SK-N-SH (cell line): ENCODE results near the gene RNF149. TPM values are rescaled to one million over a fixed set of nuclear protein-coding genes. Genes with fewer than 3 reads are reported as not detected.

Source experiments
- CTCF ChIA-PET: fragments of 300-600, 350-600 bp; formaldehyde crosslinking; extraction: SDS; loops from one replicate; lab custom pipeline; 2021; lab: Yijun Ruan, JAX
- POLR2A ChIA-PET: fragments of 350-600 bp; sonication (Branson Sonifier 250); formaldehyde crosslinking; extraction: SDS; loops from one replicate; lab custom pipeline; 2020; ENCODE audit warnings: antibody characterized with exemption, inconsistent platforms; lab: Yijun Ruan, JAX
- DNase-seq: peaks from one replicate; pipeline ENCODE4 v3.0.0; 2012
- H2AFZ ChIP-seq: fragments of 200-600 bp; sonication (generic); 2 replicates; pipeline ENCODE4 v1.8.1; 2016; ENCODE audit warnings: antibody characterized with exemption, mild to moderate bottlenecking, low read depth
- H3F3A ChIP-seq: fragments of 200-600 bp; sonication (generic); replicated peaks from 2 replicates; pipeline ENCODE3; 2016; ENCODE audit warnings: antibody characterized with exemption, mild to moderate bottlenecking; ENCODE audit not compliant: insufficient read depth
- H3K27ac ChIP-seq, 2 experiments: fragments of 200-500 bp in 1 of 2; fragments of 200-600 bp in 1 of 2; sonication (Bioruptor generic) in 1 of 2; sonication (generic), shearing (Covaris generic) in 1 of 2; 2 replicates each; pipeline versions ENCODE4 v1.5.1 to v1.6.1; 2014 to 2016; ENCODE audit warnings: low read depth in 2 of 2, inconsistent platforms in 1 of 2, low read length in 1 of 2, mild to moderate bottlenecking in 1 of 2, mixed read lengths in 1 of 2
- H3K27me3 ChIP-seq: fragments of 200-600 bp; sonication (generic), shearing (Covaris generic); 2 replicates; pipeline ENCODE4 v1.6.1; 2016; ENCODE audit warnings: mixed run types; ENCODE audit not compliant: insufficient read depth
- H3K36me3 ChIP-seq, 2 experiments: fragments of 200-500 bp in 1 of 2; fragments of 200-600 bp in 1 of 2; sonication (Bioruptor generic) in 1 of 2; sonication (generic) in 1 of 2; replicated peaks in 1 of 2; 2 replicates each; pipeline versions ENCODE3 to v1.5.1; 2014 to 2016; ENCODE audit warnings: low read length in 1 of 2, mild to moderate bottlenecking in 1 of 2; ENCODE audit not compliant: insufficient read depth in 2 of 2, control insufficient read depth in 1 of 2
- H3K4me1 ChIP-seq, 2 experiments: fragments of 200-500 bp in 1 of 2; fragments of 200-600 bp in 1 of 2; sonication (Bioruptor generic) in 1 of 2; sonication (generic), shearing (Covaris generic) in 1 of 2; 2 replicates each; pipeline versions ENCODE4 v1.5.1 to v1.6.1; 2014 to 2016; ENCODE audit warnings: low read depth in 1 of 2, low read length in 1 of 2, mixed run types in 1 of 2; ENCODE audit not compliant: insufficient read depth in 2 of 2, control insufficient read depth in 1 of 2
- H3K4me2 ChIP-seq: fragments of 200-600 bp; sonication (generic), shearing (Covaris generic); 2 replicates; pipeline ENCODE4 v1.6.1; 2017; ENCODE audit warnings: mixed run types
- H3K4me3 ChIP-seq, 2 experiments: fragments of 200-500 bp in 1 of 2; fragments of 200-600 bp in 1 of 2; sonication (Bioruptor generic) in 1 of 2; sonication (generic), shearing (Covaris generic) in 1 of 2; 2 replicates each; pipeline versions ENCODE4 v1.5.1 to v1.8.1; 2014 to 2016; ENCODE audit warnings: low read depth in 2 of 2, inconsistent platforms in 1 of 2, low read length in 1 of 2, mild to moderate bottlenecking in 1 of 2, mixed read lengths in 1 of 2, moderate library complexity in 1 of 2
- H3K79me2 ChIP-seq: fragments of 200-600 bp; sonication (generic); 2 replicates; pipeline ENCODE4 v1.8.1; 2017; ENCODE audit warnings: mild to moderate bottlenecking; ENCODE audit not compliant: insufficient read depth
- H3K9ac ChIP-seq: fragments of 200-600 bp; sonication (generic); 2 replicates; pipeline ENCODE4 v1.6.1; 2017; ENCODE audit warnings: mixed run types
- H3K9me2 ChIP-seq: fragments of 200-600 bp; sonication (generic); 2 replicates; pipeline ENCODE4 v1.6.1; 2017; ENCODE audit warnings: mixed run types
- H3K9me3 ChIP-seq: fragments of 200-600 bp; sonication (generic); 2 replicates; pipeline ENCODE4 v1.6.1; 2017; ENCODE audit warnings: mixed run types, mild to moderate bottlenecking, moderate library complexity
- H4K20me1 ChIP-seq: fragments of 200-600 bp; sonication (generic); 2 replicates; pipeline ENCODE4 v1.6.1; 2017; ENCODE audit warnings: mild to moderate bottlenecking, mixed run types; ENCODE audit not compliant: insufficient read depth
- CHD2 ChIP-seq: fragments of 150-350 bp; IDR thresholded peaks from 2 replicates; pipeline ENCODE4 v1.6.1; 2018; ENCODE audit warnings: low read length; ENCODE audit not compliant: partially characterized antibody
- CTCF ChIP-seq: fragments of 200-600 bp; sonication (generic); IDR thresholded peaks from 2 replicates; pipeline ENCODE4 v1.6.1; 2017; ENCODE audit warnings: antibody characterized with exemption, mild to moderate bottlenecking, moderate library complexity
- ELF1 ChIP-seq: IDR thresholded peaks from 2 replicates; pipeline ENCODE4 v1.4.0; 2012
- EP300 ChIP-seq, 2 experiments: IDR thresholded peaks; 2 replicates each; pipeline versions ENCODE4 v1.4.0 to v1.6.1; 2012; ENCODE audit warnings: borderline replicate concordance in 1 of 2, low read depth in 1 of 2, low read length in 1 of 2
- EZH2phosphoT487 ChIP-seq: fragments of 200-600 bp; sonication (generic); IDR thresholded peaks from 2 replicates; pipeline ENCODE4 v1.6.1; 2017; ENCODE audit warnings: low read depth, mixed run types, mild to moderate bottlenecking, antibody characterized with exemption, moderate library complexity, borderline replicate concordance
- FOSL2 ChIP-seq: IDR thresholded peaks from 2 replicates; pipeline ENCODE4 v1.4.0; 2012; ENCODE audit warnings: low read depth, mild to moderate bottlenecking, moderate library complexity, borderline replicate concordance
- FOXM1 ChIP-seq: IDR thresholded peaks from 2 replicates; pipeline ENCODE4 v1.4.0; 2012; ENCODE audit warnings: low read depth, mild to moderate bottlenecking
- GATA2 ChIP-seq: sonication (generic); formaldehyde crosslinking; IDR thresholded peaks from 2 replicates; pipeline ENCODE4 v1.5.0; 2020; ENCODE audit warnings: mild to moderate bottlenecking, missing genetic modification reagents
- IRF3 ChIP-seq: fragments of 150-350 bp; IDR thresholded peaks from 2 replicates; pipeline ENCODE4 v1.6.1; 2016; ENCODE audit warnings: mild to moderate bottlenecking, low read depth, low read length
- NFIC ChIP-seq: IDR thresholded peaks from 2 replicates; pipeline ENCODE4 v1.4.0; 2012; ENCODE audit warnings: borderline replicate concordance
- PBX3 ChIP-seq: IDR thresholded peaks from 2 replicates; pipeline ENCODE4; 2012
- POLR2AphosphoS5 ChIP-seq: IDR thresholded peaks from 2 replicates; pipeline ENCODE4 v1.6.1; 2012; ENCODE audit warnings: low read depth, low read length
- RAD21 ChIP-seq: IDR thresholded peaks from 2 replicates; pipeline ENCODE4 v1.6.1; 2012; ENCODE audit warnings: mild to moderate bottlenecking, low read length
- RFX5 ChIP-seq: IDR thresholded peaks from 2 replicates; pipeline ENCODE4 v1.6.1; 2012; ENCODE audit warnings: mild to moderate bottlenecking, improper control_type of control experiment, low read length
- SIN3A ChIP-seq: IDR thresholded peaks from 2 replicates; pipeline ENCODE4 v1.6.1; 2012; ENCODE audit warnings: low read depth, mild to moderate bottlenecking, low read length, moderate library complexity, borderline replicate concordance
- SMC3 ChIP-seq: IDR thresholded peaks from 2 replicates; pipeline ENCODE4 v1.6.1; 2012; ENCODE audit warnings: low read depth, low read length, improper control_type of control experiment
- TAF1 ChIP-seq: IDR thresholded peaks from 2 replicates; pipeline ENCODE4 v1.6.1; 2012; ENCODE audit warnings: low read depth, mild to moderate bottlenecking, low read length, moderate library complexity, borderline replicate concordance
- TEAD4 ChIP-seq: IDR thresholded peaks from 2 replicates; pipeline ENCODE4 v1.4.0; 2012; ENCODE audit warnings: mild to moderate bottlenecking, borderline replicate concordance; ENCODE audit not compliant: insufficient read depth
- USF1 ChIP-seq: IDR thresholded peaks from 2 replicates; pipeline ENCODE4 v1.4.0; 2012; ENCODE audit warnings: low read depth, borderline replicate concordance
- ZBTB33 ChIP-seq: IDR thresholded peaks from 2 replicates; pipeline ENCODE4 v1.4.0; 2012; ENCODE audit warnings: low read depth, borderline replicate concordance
- WGBS: methylation state at CpG from one replicate; pipeline ENCODE4 v1.1.6; 2017; ENCODE audit warnings: low lambda C conversion rate; 5-methylcytosine and 5-hydroxymethylcytosine counted together
- polyA plus RNA-seq, 3 experiments: library from polyadenylated mRNA; depleted of rRNA; stranded (reverse); fragments of >200 nt; gene quantifications; 2 replicates each; pipeline ENCODE4 v1.2.3, GENCODE V29; 2012

RNF149 gene
- polyA plus RNA-seq, 1 of the 3 experiments (the other 2 are of a cell fraction): 15.3 TPM

GRCh38 chr2:101305035-101305434 lies 3.5 kb downstream of the RNF149 start (continued):
- TF ChIP-seq ZBTB33 (no peak), TEAD4 (no peak), CHD2 (no peak), EP300 (IDR thresholded peaks at IDR 0.05; ENCODE audit: borderline replicate concordance in 1 of 2, low read depth in 1 of 2, low read length in 1 of 2) (no peak), GATA2 (CRISPR knock-in tag) (no peak), NFIC (no peak), EZH2phosphoT487 (no peak), TAF1 (no peak)

- 100% methylated on average over 1 of the region's 1 CpG for WGBS
- ChIA-PET CTCF (interaction anchor here (1.0 to 1.6 kb wide), 3 partner anchors 10 to 696 kb away, joined by 3 to 4 read pairs (median 4); no protein-coding TSS in a partner anchor), POLR2A (no interaction called here)
- H3K79me2 ChIP-seq: peaks cover 96% of the 10 kb centered on the region
- no peak overlapping the region for H3K4me3 ChIP-seq
- no peak overlapping the region for H3K4me2 ChIP-seq
- H3K4me1 ChIP-seq: peaks cover 12 to 18% of the 10 kb centered on the region in 2 experiments; a peak in 3 of 4 replicates
- peaks cover 13% of the 10 kb centered on the region for H3F3A ChIP-seq
- TF ChIP-seq RFX5 (no peak), ELF1 (no peak), IRF3 (no peak), RAD21 (no peak), EZH2phosphoT487 (no peak), ZBTB33 (no peak), SMC3 (no peak), PBX3 (no peak), FOXM1 (no peak), TAF1 (no peak), CTCF (no peak), SIN3A (no peak), POLR2AphosphoS5 (no peak), FOSL2 (no peak), USF1 (no peak)
- H3K27me3 ChIP-seq: no peaks in the 10 kb centered on the region
- no peak for DNase-seq
- no peak overlapping the region for H2AFZ ChIP-seq
- peaks cover 86% of the 10 kb centered on the region for H4K20me1 ChIP-seq
- no peaks in the 10 kb centered on the region for H3K9me2 ChIP-seq
- no peak overlapping the region for H3K27ac ChIP-seq
- peaks cover 0 to 18% of the 10 kb centered on the region in 2 experiments for H3K36me3 ChIP-seq
- H3K9me3 ChIP-seq: no peaks in the 10 kb centered on the region
- H3K9ac ChIP-seq: no peak overlapping the region
These were observed 4.8 kb downstream of the RNF149 start for GRCh38 chr2:101303688-101304087.
